PC-3 (cell line): ENCODE measurements around the gene PLA2G1B. TPM values are rescaled to one million over a fixed set of nuclear protein-coding genes. Genes with fewer than 3 reads are reported as not detected.

Experiments used
- ATAC-seq: fragments of 200-7000 bp; cut with Tn5 transposase; 2 replicates; pipeline ENCODE4 v1.9.1; 2020; ENCODE audit warnings: mild to moderate bottlenecking, moderate library complexity
- BruUV-seq: library from RNA; stranded (reverse); fragments of 400-500 nt; replicated peaks from 2 replicates; lab custom pipeline; 2021; lab: Mats Ljungman, UMichigan
- CTCF ChIA-PET: fragments of 300-600 bp; sonication (Branson Sonifier 250); formaldehyde crosslinking; loops from one replicate; lab custom pipeline; 2022; ENCODE audit warnings: antibody characterized with exemption; lab: Charles Lee
- POLR2A ChIA-PET: fragments of 300-600 bp; sonication (Branson Sonifier 250); formaldehyde crosslinking; loops from one replicate; lab custom pipeline; 2022; ENCODE audit warnings: antibody characterized with exemption; ENCODE audit not compliant: unreplicated experiment; lab: Charles Lee
- DNase-seq: peaks from one replicate; pipeline ENCODE4 v3.0.0-alpha.2; 2015
- H2AFZ ChIP-seq: fragments of 300-600 bp; sonication (generic); 2 replicates; pipeline ENCODE4 v1.6.0; 2016; ENCODE audit warnings: antibody characterized with exemption, low read length
- H3F3A ChIP-seq: fragments of 300-600 bp; sonication (generic); one replicate; pipeline ENCODE4 v1.6.0; 2017; ENCODE audit warnings: antibody characterized with exemption, low read length, control low read depth, mild to moderate bottlenecking; ENCODE audit not compliant: unreplicated experiment
- H3K27ac ChIP-seq: fragments of 300-600 bp; sonication (generic); 2 replicates; pipeline ENCODE4 v1.5.1; 2016; ENCODE audit warnings: mild to moderate bottlenecking, low read length
- H3K27me3 ChIP-seq: fragments of 300-600 bp; sonication (generic); 2 replicates; pipeline ENCODE4 v1.6.1; 2016; ENCODE audit warnings: low read length, mixed read lengths
- H3K36me3 ChIP-seq: fragments of 300-600 bp; sonication (generic); 2 replicates; pipeline ENCODE4 v1.6.1; 2016; ENCODE audit warnings: low read depth, mixed run types, low read length, mixed read lengths
- H3K4me1 ChIP-seq: fragments of 300-600 bp; sonication (generic); 2 replicates; pipeline ENCODE4 v1.5.1; 2016; ENCODE audit warnings: low read length; ENCODE audit not compliant: insufficient read depth
- H3K4me2 ChIP-seq: fragments of 300-600 bp; sonication (generic); 2 replicates; pipeline ENCODE4 v1.6.0; 2016; ENCODE audit warnings: low read length
- H3K4me3 ChIP-seq: fragments of 300-600 bp; sonication (generic); 2 replicates; pipeline ENCODE4 v1.5.1; 2016; ENCODE audit warnings: mild to moderate bottlenecking, low read length, mixed read lengths
- H3K79me2 ChIP-seq: fragments of 300-600 bp; sonication (generic); 2 replicates; pipeline ENCODE4 v1.6.1; 2017; ENCODE audit warnings: low read length, mixed read lengths
- H3K9ac ChIP-seq: fragments of 300-600 bp; sonication (generic); 2 replicates; pipeline ENCODE4 v1.6.0; 2016; ENCODE audit warnings: mild to moderate bottlenecking, low read length
- H3K9me2 ChIP-seq: fragments of 300-600 bp; sonication (generic); replicated peaks from 2 replicates; pipeline ENCODE4 v1.6.1; 2016; ENCODE audit warnings: mixed run types, low read length, mixed read lengths
- H3K9me3 ChIP-seq: fragments of 300-600 bp; sonication (generic); 2 replicates; pipeline ENCODE4 v1.6.1; 2016; ENCODE audit warnings: low read length, mixed read lengths
- H4K20me1 ChIP-seq: fragments of 300-600 bp; sonication (generic); 2 replicates; pipeline ENCODE4 v1.6.1; 2016; ENCODE audit warnings: low read length, mixed read lengths
- CTCF ChIP-seq: fragments of 300-600 bp; sonication (generic); conservative IDR thresholded peaks from 2 replicates; pipeline ENCODE4 v1.5.1; 2017; ENCODE audit warnings: antibody characterized with exemption, low read depth, mild to moderate bottlenecking, low read length
- EZH2 ChIP-seq: fragments of 300-600 bp; sonication (generic); IDR thresholded peaks from one replicate; pipeline ENCODE4 v1.6.1; 2017; ENCODE audit warnings: antibody characterized with exemption, mild to moderate bottlenecking, low read length; ENCODE audit not compliant: unreplicated experiment
- EZH2phosphoT487 ChIP-seq: fragments of 300-600 bp; sonication (generic); IDR thresholded peaks from 2 replicates; pipeline ENCODE4 v1.6.1; 2018; ENCODE audit warnings: mild to moderate bottlenecking, antibody characterized with exemption, low read length, borderline replicate concordance
- intact Hi-C: fragments of 100-400 bp; cut with micrococcal nuclease; formaldehyde crosslinking; loops from 2 replicates; pipeline ENCODE4 v1.9.0; 2023
- total RNA-seq: library from RNA; depleted of rRNA; stranded (reverse); fragments of >200 nt; gene quantifications from 2 replicates; pipeline ENCODE4 v1.2.3, GENCODE V29; 2014

Gene PLA2G1B
- total RNA-seq, 1 experiment from 2014 or later = not detected

- H3K27ac ChIP-seq = no peak overlapping the region
- no peaks in the 10 kb centered on the region for H3K9me3 ChIP-seq
- H3K9me2 ChIP-seq = no peaks in the 10 kb centered on the region
- no peaks in the 10 kb centered on the region for H3K36me3 ChIP-seq
- H3K9ac ChIP-seq = no peak overlapping the region
- H3K4me2 ChIP-seq = no peak overlapping the region
- no peak overlapping the region for H2AFZ ChIP-seq
- peaks cover 41% of the 10 kb centered on the region for H3K27me3 ChIP-seq
- H3K79me2 ChIP-seq = no peaks in the 10 kb centered on the region
- intact Hi-C loops = no loop called here
- ATAC-seq (no peak), DNase-seq (no peak)
- POLR2A ChIA-PET = interaction anchor here (0.5 to 0.6 kb wide), 2 partner anchors 27 to 50 kb away, joined by 3 to 9 read pairs; no protein-coding TSS in a partner anchor
- H3F3A ChIP-seq = no peaks in the 10 kb centered on the region
- H4K20me1 ChIP-seq = no peaks in the 10 kb centered on the region
- no TSS peak for BruUV-seq
- no peak for TF ChIP-seq EZH2phosphoT487
- no peak for TF ChIP-seq EZH2
- no peak for TF ChIP-seq CTCF
- no peaks in the 10 kb centered on the region for H3K4me1 ChIP-seq
- CTCF ChIA-PET = interaction anchor here (0.7 kb wide), 1 partner anchor 18 kb away, joined by 4 read pairs; no protein-coding TSS in a partner anchor
- H3K4me3 ChIP-seq = no peak overlapping the region
These were observed 39.3 kb upstream of the PLA2G1B start for GRCh38 chr12:120366845-120367232.

GRCh38 chr12:120366341-120366705 is 38.7 kb upstream of the PLA2G1B start:
- CTCF ChIA-PET = no interaction called here
- H3K27me3 ChIP-seq = peaks cover 36% of the 10 kb centered on the region

More at GRCh38 chr12:120366341-120366705, 38.7 kb upstream of the PLA2G1B start:
- H3K4me1 ChIP-seq = no peaks in the 10 kb centered on the region
- no peak for DNase-seq
- H3F3A ChIP-seq = no peaks in the 10 kb centered on the region
- ATAC-seq = no peak
- no TSS peak for BruUV-seq
- no peak overlapping the region for H3K4me2 ChIP-seq
- no peak overlapping the region for H3K9ac ChIP-seq
- H3K27ac ChIP-seq = no peak overlapping the region
- no peaks in the 10 kb centered on the region for H3K9me3 ChIP-seq
- POLR2A ChIA-PET = no interaction called here
- H3K4me3 ChIP-seq = no peak overlapping the region
- H2AFZ ChIP-seq = no peak overlapping the region
- H4K20me1 ChIP-seq = no peaks in the 10 kb centered on the region
- no peaks in the 10 kb centered on the region for H3K9me2 ChIP-seq
- H3K36me3 ChIP-seq = no peaks in the 10 kb centered on the region
- intact Hi-C loops = no loop called here
- TF ChIP-seq CTCF (no peak), EZH2phosphoT487 (no peak), EZH2 (no peak)
- H3K79me2 ChIP-seq = no peaks in the 10 kb centered on the region
